Brain microvascular endothelial cell (primary cell): ENCODE results near the gene POLA1.
A peak's percentile ranks its signal among the peaks of the same experiment; 100 is the strongest.

Experiments used
- DNase-seq: peaks from one replicate; pipeline ENCODE4 v3.0.0-alpha.2; 2020
- H3K27ac ChIP-seq: fragments of 250-450 bp; sonication (Bioruptor Pico); 2 replicates; pipeline ENCODE4 v1.5.1; 2020; ENCODE audit warnings: mild to moderate bottlenecking, moderate library complexity
- H3K27me3 ChIP-seq: fragments of 250-450 bp; sonication (Bioruptor Pico); replicated peaks from 2 replicates; pipeline ENCODE4 v1.5.1; 2020; ENCODE audit warnings: mild to moderate bottlenecking
- H3K36me3 ChIP-seq: fragments of 250-450 bp; sonication (Bioruptor Pico); replicated peaks from 2 replicates; pipeline ENCODE4 v1.5.1; 2020; ENCODE audit warnings: mild to moderate bottlenecking
- H3K4me3 ChIP-seq: 2 replicates; pipeline ENCODE4 v1.5.1; 2011; ENCODE audit warnings: low read depth, mild to moderate bottlenecking, control low read depth, low read length, moderate library complexity
- CTCF ChIP-seq: IDR thresholded peaks from 2 replicates; pipeline ENCODE4 v1.5.1; 2011; ENCODE audit warnings: low read depth, mild to moderate bottlenecking, moderate library complexity, low read length, control low read depth, inconsistent platforms; ENCODE audit errors: missing control alignments
- in situ Hi-C: cut with HindIII; loops from 2 replicates; pipeline ENCODE4 v1.10.0; 2017; ENCODE audit warnings: low sequenced_read_pairs, low pct_ligation_motif_present

Gene POLA1

GRCh38 chrX:24837966-24838365 is 144.2 kb downstream of the POLA1 start:
- Histone ChIP-seq H3K27me3 (no peaks in the 10 kb centered on the region), H3K4me3 (no peak overlapping the region), H3K36me3 (no peaks in the 10 kb centered on the region), H3K27ac (no peak overlapping the region)
- DNase-seq = no peak
- in situ Hi-C loops = no loop called here
- no peak for TF ChIP-seq CTCF

- no peaks in the 10 kb centered on the region for H3K27me3 ChIP-seq
- H3K4me3 ChIP-seq = no peak overlapping the region
- in situ Hi-C loops = no loop called here
- peak; percentile 35 for TF ChIP-seq CTCF
- no peaks in the 10 kb centered on the region for H3K36me3 ChIP-seq
- DNase-seq = peak; percentile 39
- no peak overlapping the region for H3K27ac ChIP-seq
Measured at GRCh38 chrX:24838629-24839028, 144.9 kb downstream of the POLA1 start.

- no peak for DNase-seq
- no peaks in the 10 kb centered on the region for H3K36me3 ChIP-seq
- in situ Hi-C loops = no loop called here
- H3K27me3 ChIP-seq = no peaks in the 10 kb centered on the region
- H3K27ac ChIP-seq = no peak overlapping the region
- H3K4me3 ChIP-seq = no peak overlapping the region
- no peak for TF ChIP-seq CTCF
Measured at GRCh38 chrX:24839331-24839730, 145.6 kb downstream of the POLA1 start.

GRCh38 chrX:24842486-24842885 is 148.8 kb downstream of the POLA1 start:
- DNase-seq = no peak
- H3K36me3 ChIP-seq = no peaks in the 10 kb centered on the region
- H3K27me3 ChIP-seq = no peaks in the 10 kb centered on the region
- H3K4me3 ChIP-seq = no peak overlapping the region
- H3K27ac ChIP-seq = no peak overlapping the region
- no peak for TF ChIP-seq CTCF
- in situ Hi-C loops = no loop called here

GRCh38 chrX:24846550-24847150 is 152.9 kb downstream of the POLA1 start:
- no peak for DNase-seq
- Histone ChIP-seq H3K36me3 (no peaks in the 10 kb centered on the region), H3K4me3 (no peak overlapping the region), H3K27me3 (no peaks in the 10 kb centered on the region), H3K27ac (no peak overlapping the region)
- in situ Hi-C loops = no loop called here
- no peak for TF ChIP-seq CTCF

GRCh38 chrX:24851289-24851688 is 157.6 kb downstream of the POLA1 start:
- no peak overlapping the region for H3K27ac ChIP-seq
- DNase-seq = no peak
- in situ Hi-C loops = no loop called here
- H3K27me3 ChIP-seq = no peaks in the 10 kb centered on the region
- no peaks in the 10 kb centered on the region for H3K36me3 ChIP-seq
- TF ChIP-seq CTCF = no peak
- H3K4me3 ChIP-seq = no peak overlapping the region
